Measurements from ENCODE around the gene BAX. TPM values are rescaled to one million over a fixed set of nuclear protein-coding genes. Genes with fewer than 3 reads are reported as not detected.

Gene BAX
- total RNA-seq, 4 donors from 2014 or later: 16.5 to 84.5 (median 39.5) TPM

GRCh38 chr19:48950830-48951519 lies 3.7 kb upstream of the BAX start:
- DNase-seq: no peak
- intact Hi-C loops (cut with DNase I; ENCODE audit: low total_unique reads): loop anchor here (10.0 kb wide), 1 partner anchor 306 kb away; the partner anchor contains the start of gene CA11
- H3K27ac ChIP-seq: no peak overlapping the region
- H3K9me3 ChIP-seq: no peaks in the 10 kb centered on the region
- H3K27me3 ChIP-seq: no peaks in the 10 kb centered on the region
- H3K36me3 ChIP-seq: no peaks in the 10 kb centered on the region
- H3K4me1 ChIP-seq: peaks cover 0 to 4% of the 10 kb centered on the region in 2 donors
- no peak overlapping the region for H3K4me3 ChIP-seq
- no peak for TF ChIP-seq POLR2A (IDR thresholded peaks at IDR 0.05)
- no peak for TF ChIP-seq CTCF (IDR thresholded peaks at IDR 0.05)

- Histone ChIP-seq H3K4me1 (peaks cover 0 to 4% of the 10 kb centered on the region in 2 donors), H3K36me3 (no peaks in the 10 kb centered on the region), H3K9me3 (no peaks in the 10 kb centered on the region), H3K27me3 (no peaks in the 10 kb centered on the region), H3K27ac (no peak overlapping the region), H3K4me3 (no peak overlapping the region)
- intact Hi-C loops (cut with DNase I; ENCODE audit: low total_unique reads): loop anchor here (10.0 kb wide), 1 partner anchor 308 kb away; the partner anchor contains the start of gene CA11
- DNase-seq: no peak
- TF ChIP-seq CTCF (IDR thresholded peaks at IDR 0.05) (no peak), POLR2A (IDR thresholded peaks at IDR 0.05) (no peak)
Observed at GRCh38 chr19:48953141-48953540, 1.5 kb upstream of the BAX start.

GRCh38 chr19:48953990-48954594 lies 583 bp upstream of the BAX start:
- TF ChIP-seq CTCF (IDR thresholded peaks at IDR 0.05) (no peak), POLR2A (IDR thresholded peaks at IDR 0.05) (no peak)
- H3K9me3 ChIP-seq: no peaks in the 10 kb centered on the region
- peak in 1 of 2 donors; percentile 30 for DNase-seq

GRCh38 chr19:48955308-48955958 lies 758 bp downstream of the BAX start:
- H3K27ac ChIP-seq: peak overlapping the region; percentile 76 to 83
- intact Hi-C loops (cut with DNase I; ENCODE audit: low total_unique reads): loop anchor here (10.0 kb wide), 1 partner anchor 311 kb away; the partner anchor contains the start of gene CA11
- peaks cover 0 to 4% of the 10 kb centered on the region in 2 donors for H3K4me1 ChIP-seq
- no peaks in the 10 kb centered on the region for H3K36me3 ChIP-seq
- TF ChIP-seq POLR2A (IDR thresholded peaks at IDR 0.05): no peak
- no peak for TF ChIP-seq CTCF (IDR thresholded peaks at IDR 0.05)
- H3K9me3 ChIP-seq: no peaks in the 10 kb centered on the region
- H3K27me3 ChIP-seq: no peaks in the 10 kb centered on the region
- no peak for DNase-seq
- peak overlapping the region; percentile 63 for H3K4me3 ChIP-seq

More at GRCh38 chr19:48953990-48954594, 583 bp upstream of the BAX start:
- intact Hi-C loops (cut with DNase I; ENCODE audit: low total_unique reads): loop anchor here (10.0 kb wide), 1 partner anchor 309 kb away; the partner anchor contains the start of gene CA11
- Histone ChIP-seq H3K4me1 (peaks cover 0 to 4% of the 10 kb centered on the region in 2 donors), H3K27ac (peak overlapping the region; percentile 76 to 83), H3K27me3 (no peaks in the 10 kb centered on the region), H3K36me3 (no peaks in the 10 kb centered on the region), H3K4me3 (peak overlapping the region; percentile 63)
